Retinal pigment epithelial cell (primary cell): ENCODE measurements around the gene PRPH.
"Not testable (repeated sequence)": the region's sequence is repeated elsewhere in the genome, so short reads cannot be mapped to it uniquely, and the experiment has no call there.

ENCODE experiments used
- DNase-seq: peaks from one replicate; pipeline ENCODE4 v3.0.0-alpha.2; 2010; ENCODE audit warnings: low read depth
- H3K4me3 ChIP-seq: 2 replicates; pipeline ENCODE4 v1.5.1; 2011; ENCODE audit warnings: mild to moderate bottlenecking, low read length, control low read depth, moderate library complexity
- TF ChIP-seq, protein P1 (sequence below): conservative IDR thresholded peaks from 2 replicates; pipeline ENCODE4 v1.5.1; 2011; ENCODE audit warnings: low read depth, low read length, control low read depth, inconsistent platforms

The PRPH gene

DNA sequence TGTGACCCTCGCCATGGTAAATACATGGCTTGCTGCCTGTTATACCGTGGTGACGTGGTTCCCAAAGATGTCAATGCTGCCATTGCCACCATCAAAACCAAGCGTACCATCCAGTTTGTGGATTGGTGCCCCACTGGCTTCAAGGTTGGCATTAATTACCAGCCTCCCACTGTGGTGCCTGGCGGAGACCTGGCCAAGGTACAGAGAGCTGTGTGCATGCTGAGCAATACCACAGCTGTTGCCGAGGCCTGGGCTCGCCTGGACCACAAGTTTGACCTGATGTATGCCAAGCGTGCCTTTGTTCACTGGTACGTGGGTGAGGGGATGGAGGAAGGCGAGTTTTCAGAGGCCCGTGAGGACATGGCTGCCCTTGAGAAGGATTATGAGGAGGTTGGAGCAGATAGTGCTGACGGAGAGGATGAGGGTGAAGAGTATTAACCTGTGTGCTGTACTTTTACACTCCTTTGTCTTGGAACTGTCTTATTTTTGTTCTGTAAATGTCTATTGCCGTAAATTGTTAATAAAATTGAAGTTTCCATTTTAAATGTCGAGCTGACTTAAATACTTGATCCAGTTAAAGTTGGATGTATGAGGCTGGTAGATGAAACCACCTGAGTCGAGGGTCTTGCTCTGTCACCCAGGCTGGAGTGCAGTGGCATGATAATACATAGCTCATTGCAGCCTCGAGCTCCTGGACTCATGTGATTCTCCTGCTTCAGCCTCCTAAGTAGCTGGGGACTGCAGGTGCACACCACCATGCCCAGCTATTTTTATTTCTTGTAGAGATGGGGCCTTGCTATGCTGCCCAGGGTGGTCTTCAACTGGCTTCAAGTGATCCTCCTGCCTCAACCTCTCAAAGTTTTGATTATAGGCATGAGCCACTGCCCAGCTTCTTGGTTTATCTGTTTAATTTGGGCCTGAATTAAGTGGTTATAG lies 21.9 kb upstream of the PRPH start:
- no peak for DNase-seq
- TF ChIP-seq, protein P1, sequence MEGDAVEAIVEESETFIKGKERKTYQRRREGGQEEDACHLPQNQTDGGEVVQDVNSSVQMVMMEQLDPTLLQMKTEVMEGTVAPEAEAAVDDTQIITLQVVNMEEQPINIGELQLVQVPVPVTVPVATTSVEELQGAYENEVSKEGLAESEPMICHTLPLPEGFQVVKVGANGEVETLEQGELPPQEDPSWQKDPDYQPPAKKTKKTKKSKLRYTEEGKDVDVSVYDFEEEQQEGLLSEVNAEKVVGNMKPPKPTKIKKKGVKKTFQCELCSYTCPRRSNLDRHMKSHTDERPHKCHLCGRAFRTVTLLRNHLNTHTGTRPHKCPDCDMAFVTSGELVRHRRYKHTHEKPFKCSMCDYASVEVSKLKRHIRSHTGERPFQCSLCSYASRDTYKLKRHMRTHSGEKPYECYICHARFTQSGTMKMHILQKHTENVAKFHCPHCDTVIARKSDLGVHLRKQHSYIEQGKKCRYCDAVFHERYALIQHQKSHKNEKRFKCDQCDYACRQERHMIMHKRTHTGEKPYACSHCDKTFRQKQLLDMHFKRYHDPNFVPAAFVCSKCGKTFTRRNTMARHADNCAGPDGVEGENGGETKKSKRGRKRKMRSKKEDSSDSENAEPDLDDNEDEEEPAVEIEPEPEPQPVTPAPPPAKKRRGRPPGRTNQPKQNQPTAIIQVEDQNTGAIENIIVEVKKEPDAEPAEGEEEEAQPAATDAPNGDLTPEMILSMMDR: no peak
- H3K4me3 ChIP-seq: no peak overlapping the region

DNA sequence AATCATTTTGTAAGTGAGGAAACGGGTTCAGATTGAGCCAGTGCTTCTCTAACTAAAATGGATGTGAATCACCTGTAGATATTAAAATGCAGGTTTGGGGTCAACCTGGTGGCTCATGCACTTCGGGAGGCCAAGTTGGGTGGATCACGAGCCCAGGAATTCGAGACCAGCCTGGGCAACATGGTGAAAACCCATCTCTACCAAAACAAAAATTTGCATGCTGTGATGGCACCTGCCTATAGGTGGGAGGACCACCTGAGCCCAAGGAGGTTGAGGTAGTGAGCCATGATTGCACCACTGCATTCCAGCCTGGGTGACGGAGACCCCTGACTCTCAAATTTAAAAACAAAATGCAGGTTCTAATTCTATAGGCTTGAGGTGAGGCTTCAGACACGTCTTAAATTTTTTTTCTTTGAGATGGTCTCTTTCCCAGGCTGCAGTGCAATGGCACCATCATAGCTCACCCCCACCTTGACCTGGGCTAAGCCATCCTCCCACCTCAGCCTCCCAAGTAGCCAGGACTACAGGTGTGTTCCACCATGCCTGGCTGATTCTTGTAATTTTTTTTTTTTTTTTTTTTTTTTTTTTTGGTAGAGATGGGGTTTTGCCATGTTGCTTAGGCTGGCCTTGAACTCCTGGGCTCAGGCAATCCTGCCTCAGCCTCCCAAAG lies 21.1 kb upstream of the PRPH start:
- no peak overlapping the region for H3K4me3 ChIP-seq
- TF ChIP-seq, protein P1: no peak
- no peak for DNase-seq

DNA sequence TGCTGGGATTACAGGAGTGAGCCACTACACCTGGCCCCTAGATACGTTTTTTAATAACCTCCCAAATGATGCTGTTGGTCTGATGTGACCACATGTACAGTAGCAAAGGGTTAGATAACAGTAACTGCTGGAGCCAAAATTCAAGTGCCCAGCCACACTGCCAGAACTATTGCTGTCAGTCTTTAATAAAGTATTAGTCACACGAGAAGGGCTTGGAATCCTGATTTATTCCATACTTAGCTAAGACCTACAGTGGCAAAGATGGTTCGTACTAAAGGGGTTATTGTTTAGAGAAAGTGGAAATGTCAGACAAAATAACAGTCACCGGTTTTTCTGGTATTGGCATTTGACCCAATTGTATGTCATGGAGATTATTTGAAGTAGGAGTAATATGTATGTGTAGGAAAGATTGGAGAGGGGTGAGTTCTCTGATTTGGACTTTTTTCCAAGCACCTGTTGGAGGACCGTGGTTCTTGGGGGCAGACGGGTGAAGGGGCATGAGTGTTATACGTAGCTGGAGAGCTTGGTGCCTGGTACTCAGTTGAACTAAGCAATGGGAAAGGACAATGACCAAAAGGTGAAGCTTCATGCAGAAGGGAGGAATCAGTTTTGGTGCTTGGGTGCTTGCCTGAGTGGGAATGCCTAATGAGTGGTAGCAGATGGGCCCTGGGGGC lies 20.4 kb upstream of the PRPH start:
- H3K4me3 ChIP-seq: no peak overlapping the region

DNA sequence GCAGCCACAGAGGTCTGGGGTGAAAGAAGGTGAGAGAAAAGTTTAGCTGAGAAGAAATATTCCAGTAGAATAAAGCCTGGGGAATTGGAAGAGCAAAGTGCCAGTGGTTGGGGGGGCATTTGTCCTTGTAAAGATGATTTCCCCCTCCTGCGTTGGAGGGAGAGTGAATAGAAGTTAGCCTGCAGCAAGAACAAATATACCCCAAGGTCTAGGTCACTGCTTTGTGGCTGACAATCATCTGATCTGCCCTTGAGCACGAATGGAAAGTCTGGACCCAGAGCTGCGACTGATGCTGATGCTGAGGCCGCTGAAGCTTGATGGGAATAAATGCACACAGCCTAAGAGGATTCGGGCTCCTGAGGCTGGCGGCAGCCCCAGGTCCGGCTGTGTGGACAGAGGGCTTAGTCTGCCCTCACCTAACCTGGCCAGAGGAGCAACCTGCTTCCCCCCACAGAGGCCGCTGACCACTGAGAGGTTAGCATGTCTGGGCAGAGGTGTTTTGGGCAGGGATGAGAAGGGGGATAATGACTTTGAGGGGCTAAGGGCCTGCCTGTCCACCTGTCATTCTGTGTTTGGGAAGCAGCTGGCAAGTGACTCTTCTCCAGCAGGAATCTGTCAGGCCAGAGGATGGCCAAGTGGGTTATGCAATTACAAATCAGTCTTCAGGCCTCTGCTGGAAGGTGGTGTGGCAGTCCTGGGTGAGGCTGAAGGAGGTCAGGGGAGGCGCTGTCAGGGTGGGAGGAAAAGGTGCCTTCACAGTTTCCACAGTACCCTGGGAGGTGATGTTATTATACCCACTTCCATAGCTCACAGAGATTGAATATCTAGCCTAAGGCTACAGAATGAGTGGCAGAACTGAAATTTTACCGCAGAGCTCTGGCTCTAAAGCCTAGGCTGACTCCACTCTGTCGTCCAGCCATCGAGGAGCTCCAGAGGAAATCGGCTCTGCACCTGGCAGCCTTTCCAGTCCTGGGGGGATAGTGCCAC lies 18.4 kb upstream of the PRPH start:
- no peak overlapping the region for H3K4me3 ChIP-seq
- TF ChIP-seq, protein P1: no peak
- no peak for DNase-seq

More for the DNA sequence above, 20.4 kb upstream of the PRPH start:
- DNase-seq: no peak
- TF ChIP-seq, protein P1: no peak

DNA sequence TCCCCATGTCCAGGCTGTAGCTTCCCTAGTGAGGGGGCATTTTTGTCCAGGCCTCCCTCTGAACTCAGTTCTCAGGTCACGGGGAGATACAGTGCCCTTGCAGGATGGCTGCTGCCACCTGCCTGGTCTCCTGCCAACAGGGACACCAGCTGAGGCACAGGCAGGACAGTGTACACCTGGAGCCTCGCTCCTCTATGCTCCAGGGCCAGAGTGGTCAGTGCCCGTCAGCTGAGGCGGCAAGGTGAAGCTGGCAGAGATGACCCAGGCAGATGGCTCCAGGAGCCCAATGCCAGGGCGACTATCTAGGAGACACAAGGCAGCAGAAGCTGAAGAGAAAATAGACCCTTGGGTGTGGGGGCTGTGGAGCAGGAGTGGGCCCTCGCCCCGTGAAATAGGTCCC lies 17.5 kb upstream of the PRPH start:
- H3K4me3 ChIP-seq: no peak overlapping the region
- DNase-seq: no peak
- TF ChIP-seq, protein P1: no peak

DNA sequence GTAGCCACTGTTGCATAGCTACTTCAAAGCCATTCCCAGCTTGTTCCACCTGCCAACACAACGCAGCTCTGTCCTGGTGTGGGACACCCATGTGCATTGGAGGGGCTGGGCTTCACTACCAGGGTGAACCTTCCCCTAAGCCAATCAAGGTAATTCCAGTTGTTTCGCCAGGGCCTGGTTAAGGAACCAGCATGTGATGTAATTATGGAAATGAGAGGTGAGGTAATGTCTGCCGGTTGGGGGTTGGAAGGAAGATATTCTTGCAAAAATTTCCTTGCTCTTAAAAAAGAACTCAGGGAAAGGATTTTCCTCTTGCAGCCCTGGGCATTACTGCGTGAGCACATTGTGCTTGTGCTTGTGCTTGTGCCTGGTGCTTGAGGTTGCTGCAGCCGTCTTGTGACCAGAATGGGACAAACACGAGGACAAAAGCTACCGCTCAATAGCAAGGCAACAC lies 15.2 kb upstream of the PRPH start:
- DNase-seq: peak; percentile 63
- TF ChIP-seq, protein P1: no peak

DNA sequence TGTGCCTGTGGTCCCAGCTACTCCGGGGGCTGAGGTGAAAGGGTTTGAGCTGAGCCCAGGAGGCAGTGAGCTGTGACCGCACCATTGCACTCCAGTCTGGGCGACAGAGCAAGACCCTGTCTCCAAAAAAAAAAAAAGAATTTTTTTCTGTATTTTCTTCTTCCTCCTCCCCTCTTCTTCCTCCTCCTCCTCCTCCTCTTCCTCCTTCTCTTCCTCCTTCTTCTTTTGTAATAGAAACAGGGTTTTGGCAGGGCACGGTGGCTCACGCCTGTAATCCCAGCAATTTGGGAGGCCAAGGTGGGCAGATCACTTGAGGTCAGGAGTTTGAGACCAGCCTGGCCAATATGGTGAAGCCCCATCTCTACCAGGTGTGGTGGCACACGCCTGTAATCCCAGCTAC lies 14.4 kb upstream of the PRPH start:
- not testable (repeated sequence) for DNase-seq

More for the DNA sequence above, 15.2 kb upstream of the PRPH start:
- H3K4me3 ChIP-seq: no peak overlapping the region

More for the DNA sequence above, 14.4 kb upstream of the PRPH start:
- H3K4me3 ChIP-seq: not testable (repeated sequence)
